ENCODE measurements around the gene BSN.

BSN gene

DNA sequence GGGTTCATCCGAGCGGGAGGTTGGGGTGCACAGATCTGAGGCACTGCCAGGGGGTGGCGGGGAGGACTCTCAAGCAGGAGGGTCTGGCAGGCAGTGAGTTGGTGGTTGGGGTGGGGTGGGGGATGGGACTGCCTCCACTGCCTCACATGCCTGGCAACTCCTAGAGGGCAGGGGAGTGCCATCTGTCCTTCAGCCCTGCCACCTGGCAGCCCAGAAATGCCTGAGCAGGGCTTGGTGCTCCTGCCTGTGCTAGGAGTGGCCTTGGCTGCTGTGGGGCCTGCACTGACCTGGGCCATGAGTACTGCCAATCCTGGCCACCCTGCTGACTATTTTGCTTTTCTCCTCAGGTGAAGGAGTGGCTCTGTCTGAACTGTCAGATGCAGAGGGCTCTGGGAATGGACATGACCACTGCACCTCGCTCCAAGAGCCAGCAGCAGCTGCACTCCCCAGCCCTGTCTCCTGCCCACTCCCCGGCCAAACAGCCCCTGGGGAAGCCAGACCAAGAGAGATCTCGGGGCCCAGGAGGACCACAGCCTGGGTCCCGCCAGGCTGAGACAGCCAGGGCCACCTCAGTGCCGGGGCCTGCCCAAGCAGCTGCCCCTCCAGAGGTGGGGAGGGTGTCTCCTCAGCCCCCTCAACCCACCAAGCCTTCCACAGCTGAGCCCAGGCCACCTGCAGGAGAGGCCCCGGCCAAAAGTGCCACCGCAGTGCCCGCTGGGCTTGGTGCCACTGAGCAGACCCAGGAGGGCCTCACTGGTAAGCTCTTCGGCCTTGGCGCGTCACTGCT lies 87.8 kb downstream of the BSN start:
- Histone ChIP-seq H3K79me2 (ENCODE audit: insufficient read depth, low read depth) (no peaks in the 10 kb centered on the region), H2AFZ (ENCODE audit: low read depth) (no peak overlapping the region), H3K4me2 (no peak overlapping the region), H3K27ac (no peak overlapping the region), H3K4me3 (IDR thresholded peaks at IDR 0.05; ENCODE audit: insufficient read depth, low read depth, low read length) (no peak overlapping the region), H3K27me3 (ENCODE audit: insufficient read depth, low read depth) (no peaks in the 10 kb centered on the region), H4K20me1 (ENCODE audit: insufficient read depth) (no peaks in the 10 kb centered on the region), H3K4me1 (ENCODE audit: low read depth, poor library complexity, severe bottlenecking) (no peaks in the 10 kb centered on the region), H3K9ac (no peak overlapping the region), H3K36me3 (ENCODE audit: insufficient read depth) (no peaks in the 10 kb centered on the region)
- TF ChIP-seq, protein P1, sequence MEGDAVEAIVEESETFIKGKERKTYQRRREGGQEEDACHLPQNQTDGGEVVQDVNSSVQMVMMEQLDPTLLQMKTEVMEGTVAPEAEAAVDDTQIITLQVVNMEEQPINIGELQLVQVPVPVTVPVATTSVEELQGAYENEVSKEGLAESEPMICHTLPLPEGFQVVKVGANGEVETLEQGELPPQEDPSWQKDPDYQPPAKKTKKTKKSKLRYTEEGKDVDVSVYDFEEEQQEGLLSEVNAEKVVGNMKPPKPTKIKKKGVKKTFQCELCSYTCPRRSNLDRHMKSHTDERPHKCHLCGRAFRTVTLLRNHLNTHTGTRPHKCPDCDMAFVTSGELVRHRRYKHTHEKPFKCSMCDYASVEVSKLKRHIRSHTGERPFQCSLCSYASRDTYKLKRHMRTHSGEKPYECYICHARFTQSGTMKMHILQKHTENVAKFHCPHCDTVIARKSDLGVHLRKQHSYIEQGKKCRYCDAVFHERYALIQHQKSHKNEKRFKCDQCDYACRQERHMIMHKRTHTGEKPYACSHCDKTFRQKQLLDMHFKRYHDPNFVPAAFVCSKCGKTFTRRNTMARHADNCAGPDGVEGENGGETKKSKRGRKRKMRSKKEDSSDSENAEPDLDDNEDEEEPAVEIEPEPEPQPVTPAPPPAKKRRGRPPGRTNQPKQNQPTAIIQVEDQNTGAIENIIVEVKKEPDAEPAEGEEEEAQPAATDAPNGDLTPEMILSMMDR (conservative IDR thresholded peaks at IDR 0.05; ENCODE audit: low read depth, low read length) = no peak

DNA sequence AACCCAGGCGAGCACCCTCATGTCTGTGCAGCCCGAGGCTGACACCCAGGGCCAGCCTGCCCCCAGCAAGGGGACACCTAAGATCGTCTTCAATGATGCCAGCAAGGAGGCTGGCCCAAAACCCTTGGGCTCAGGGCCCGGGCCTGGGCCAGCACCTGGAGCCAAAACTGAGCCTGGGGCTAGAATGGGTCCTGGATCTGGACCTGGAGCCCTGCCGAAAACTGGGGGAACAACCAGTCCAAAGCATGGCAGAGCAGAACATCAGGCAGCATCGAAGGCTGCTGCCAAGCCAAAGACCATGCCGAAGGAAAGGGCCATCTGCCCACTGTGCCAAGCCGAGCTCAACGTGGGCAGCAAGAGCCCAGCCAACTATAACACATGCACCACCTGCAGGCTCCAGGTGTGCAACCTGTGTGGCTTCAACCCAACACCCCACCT lies 88.5 kb downstream of the BSN start:
- Histone ChIP-seq H3K79me2 (ENCODE audit: insufficient read depth, low read depth) (no peaks in the 10 kb centered on the region), H2AFZ (ENCODE audit: low read depth) (no peak overlapping the region), H3K27me3 (ENCODE audit: insufficient read depth, low read depth) (no peaks in the 10 kb centered on the region), H3K4me1 (ENCODE audit: low read depth, poor library complexity, severe bottlenecking) (no peaks in the 10 kb centered on the region), H3K9ac (no peak overlapping the region), H4K20me1 (ENCODE audit: insufficient read depth) (no peaks in the 10 kb centered on the region), H3K4me3 (IDR thresholded peaks at IDR 0.05; ENCODE audit: insufficient read depth, low read depth, low read length) (no peak overlapping the region), H3K27ac (no peak overlapping the region), H3K36me3 (ENCODE audit: insufficient read depth) (no peaks in the 10 kb centered on the region), H3K4me2 (no peak overlapping the region)
- TF ChIP-seq, protein P1 (conservative IDR thresholded peaks at IDR 0.05; ENCODE audit: low read depth, low read length) = no peak

DNA sequence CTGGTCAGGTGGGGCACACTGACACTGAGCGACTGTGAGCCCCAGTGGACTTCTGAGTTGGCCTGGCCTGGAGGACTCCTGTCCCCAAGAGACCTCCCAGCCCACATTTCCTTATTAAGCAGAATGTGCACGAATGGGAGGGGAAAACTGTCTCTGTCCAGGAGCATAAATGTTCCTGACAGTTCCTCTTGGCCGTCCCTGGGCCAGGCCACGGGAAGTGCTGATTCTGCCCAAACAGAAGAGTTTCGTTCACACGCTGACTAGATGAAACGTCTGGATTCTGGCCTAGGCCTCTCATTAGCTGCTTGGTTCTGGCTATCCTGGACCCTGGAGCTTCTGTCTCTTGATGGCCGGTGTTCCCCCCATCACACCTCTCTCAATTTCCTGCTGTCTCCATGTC lies 90.4 kb downstream of the BSN start:
- Histone ChIP-seq H3K4me1 (ENCODE audit: low read depth, poor library complexity, severe bottlenecking) (no peaks in the 10 kb centered on the region), H3K27ac (no peak overlapping the region), H2AFZ (ENCODE audit: low read depth) (no peak overlapping the region), H4K20me1 (ENCODE audit: insufficient read depth) (no peaks in the 10 kb centered on the region), H3K4me3 (IDR thresholded peaks at IDR 0.05; ENCODE audit: insufficient read depth, low read depth, low read length) (no peak overlapping the region), H3K4me2 (no peak overlapping the region), H3K27me3 (ENCODE audit: insufficient read depth, low read depth) (no peaks in the 10 kb centered on the region), H3K79me2 (ENCODE audit: insufficient read depth, low read depth) (no peaks in the 10 kb centered on the region), H3K36me3 (ENCODE audit: insufficient read depth) (no peaks in the 10 kb centered on the region), H3K9ac (no peak overlapping the region)
- TF ChIP-seq, protein P1 (conservative IDR thresholded peaks at IDR 0.05; ENCODE audit: low read depth, low read length) = no peak

DNA sequence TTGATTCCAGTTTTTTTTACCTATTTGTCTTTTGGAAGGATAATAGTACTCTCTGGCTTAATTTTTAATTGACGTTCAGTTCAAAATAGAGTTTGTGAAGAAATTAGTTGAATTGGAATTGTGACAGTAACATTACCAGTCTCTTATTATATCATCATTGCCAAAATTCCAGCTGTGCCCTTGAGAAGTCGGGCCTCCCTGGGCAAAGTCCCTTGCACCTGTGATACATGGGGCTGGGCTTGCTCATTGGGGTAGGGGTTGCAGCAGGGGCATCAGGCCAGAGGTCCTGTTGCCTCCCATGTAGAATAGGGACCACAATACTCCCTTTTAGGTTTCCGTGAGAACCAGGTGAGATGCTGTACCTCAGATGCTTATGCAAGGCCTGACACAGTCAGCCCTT lies 92.0 kb downstream of the BSN start:
- Histone ChIP-seq H3K36me3 (ENCODE audit: insufficient read depth) (no peaks in the 10 kb centered on the region), H3K4me3 (IDR thresholded peaks at IDR 0.05; ENCODE audit: insufficient read depth, low read depth, low read length) (no peak overlapping the region), H3K4me2 (no peak overlapping the region), H3K9ac (no peak overlapping the region), H2AFZ (ENCODE audit: low read depth) (no peak overlapping the region), H3K4me1 (ENCODE audit: low read depth, poor library complexity, severe bottlenecking) (no peaks in the 10 kb centered on the region), H3K27ac (no peak overlapping the region), H3K27me3 (ENCODE audit: insufficient read depth, low read depth) (no peaks in the 10 kb centered on the region), H3K79me2 (ENCODE audit: insufficient read depth, low read depth) (no peaks in the 10 kb centered on the region), H4K20me1 (ENCODE audit: insufficient read depth) (no peaks in the 10 kb centered on the region)
- TF ChIP-seq, protein P1 (conservative IDR thresholded peaks at IDR 0.05; ENCODE audit: low read depth, low read length) = no peak

All from KMS-11 (cell line).